Measurements from ENCODE around the gene NFYC.

- TF ChIP-seq CTCF (tag by site-specific recombination; IDR thresholded peaks at IDR 0.05) (no peak), ZNF311 (tag by site-specific recombination; IDR thresholded peaks at IDR 0.05; ENCODE audit: borderline replicate concordance) (no peak), SETDB1 (IDR thresholded peaks at IDR 0.05; ENCODE audit: insufficient read length, low read length) (no peak), ZNF366 (tag by site-specific recombination; conservative IDR thresholded peaks at IDR 0.05) (no peak), YY1 (tag by site-specific recombination; IDR thresholded peaks at IDR 0.05) (no peak), ZIC2 (tag by site-specific recombination; IDR thresholded peaks at IDR 0.05) (no peak), HIC1 (tag by site-specific recombination; IDR thresholded peaks at IDR 0.05) (peak; percentile 37; the same call in 1 of the 2 replicates), RBAK (tag by site-specific recombination; IDR thresholded peaks at IDR 0.05) (no peak)
- TF ChIP-seq, protein P1, sequence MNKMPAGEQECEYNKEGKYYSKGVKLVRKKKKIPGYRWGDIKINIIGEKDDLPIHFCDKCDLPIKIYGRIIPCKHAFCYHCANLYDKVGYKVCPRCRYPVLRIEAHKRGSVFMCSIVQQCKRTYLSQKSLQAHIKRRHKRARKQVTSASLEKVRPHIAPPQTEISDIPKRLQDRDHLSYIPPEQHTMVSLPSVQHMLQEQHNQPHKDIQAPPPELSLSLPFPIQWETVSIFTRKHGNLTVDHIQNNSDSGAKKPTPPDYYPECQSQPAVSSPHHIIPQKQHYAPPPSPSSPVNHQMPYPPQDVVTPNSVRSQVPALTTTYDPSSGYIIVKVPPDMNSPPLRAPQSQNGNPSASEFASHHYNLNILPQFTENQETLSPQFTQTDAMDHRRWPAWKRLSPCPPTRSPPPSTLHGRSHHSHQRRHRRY (tag by site-specific recombination; IDR thresholded peaks at IDR 0.05): no peak
- TF ChIP-seq, protein P2, sequence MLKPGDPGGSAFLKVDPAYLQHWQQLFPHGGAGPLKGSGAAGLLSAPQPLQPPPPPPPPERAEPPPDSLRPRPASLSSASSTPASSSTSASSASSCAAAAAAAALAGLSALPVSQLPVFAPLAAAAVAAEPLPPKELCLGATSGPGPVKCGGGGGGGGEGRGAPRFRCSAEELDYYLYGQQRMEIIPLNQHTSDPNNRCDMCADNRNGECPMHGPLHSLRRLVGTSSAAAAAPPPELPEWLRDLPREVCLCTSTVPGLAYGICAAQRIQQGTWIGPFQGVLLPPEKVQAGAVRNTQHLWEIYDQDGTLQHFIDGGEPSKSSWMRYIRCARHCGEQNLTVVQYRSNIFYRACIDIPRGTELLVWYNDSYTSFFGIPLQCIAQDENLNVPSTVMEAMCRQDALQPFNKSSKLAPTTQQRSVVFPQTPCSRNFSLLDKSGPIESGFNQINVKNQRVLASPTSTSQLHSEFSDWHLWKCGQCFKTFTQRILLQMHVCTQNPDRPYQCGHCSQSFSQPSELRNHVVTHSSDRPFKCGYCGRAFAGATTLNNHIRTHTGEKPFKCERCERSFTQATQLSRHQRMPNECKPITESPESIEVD (tag by site-specific recombination; IDR thresholded peaks at IDR 0.05): no peak
These were observed 94.9 kb downstream of the NFYC start for GRCh38 chr1:40786171-40786994.

Data from HEK293 (cell line).